IMR-90 (cell line): ENCODE data around the gene PRXL2B. TPM values are rescaled to one million over a fixed set of nuclear protein-coding genes. Genes with fewer than 3 reads are reported as not detected.

Experiments
- ATAC-seq: fragments of 200-7000 bp; cut with Tn5 transposase; 2 replicates; pipeline ENCODE4 v1.9.1; 2020; ENCODE audit warnings: low read depth, mild to moderate bottlenecking, moderate library complexity
- BruUV-seq: library from RNA; stranded (reverse); fragments of 400-500 nt; replicated peaks from 2 replicates; lab custom pipeline; 2021; lab: Mats Ljungman, UMichigan
- CTCF ChIA-PET: fragments of 300-600 bp; formaldehyde crosslinking; extraction: SDS; loops from one replicate; lab custom pipeline; 2021; ENCODE audit warnings: antibody characterized with exemption; lab: Yijun Ruan, JAX
- POLR2A ChIA-PET: fragments of 300-600 bp; sonication (Branson Sonifier 250); formaldehyde crosslinking; loops from one replicate; lab custom pipeline; 2022; ENCODE audit warnings: antibody characterized with exemption; ENCODE audit not compliant: unreplicated experiment; lab: Charles Lee
- DNase-seq: peaks from one replicate; pipeline ENCODE4 v3.0.0; 2013
- H2AFZ ChIP-seq: replicated peaks from 2 replicates; pipeline ENCODE3; 2013; ENCODE audit warnings: low read length, mild to moderate bottlenecking; ENCODE audit not compliant: poor library complexity
- H2AK5ac ChIP-seq: 2 replicates; pipeline ENCODE4 v1.6.1; 2013; ENCODE audit warnings: low read depth, low read length, inconsistent platforms
- H2AK9ac ChIP-seq: replicated peaks from 2 replicates; pipeline ENCODE3; 2013; ENCODE audit warnings: mild to moderate bottlenecking, low read depth, low read length, moderate library complexity; ENCODE audit not compliant: poor library complexity
- H2BK120ac ChIP-seq: 2 replicates; pipeline ENCODE4 v1.6.1; 2013; ENCODE audit warnings: low read depth, low read length, inconsistent platforms
- H2BK15ac ChIP-seq: 3 replicates; pipeline ENCODE4 v1.6.1; 2013; ENCODE audit warnings: low read depth, low read length, inconsistent platforms
- H2BK20ac ChIP-seq: 2 replicates; pipeline ENCODE4 v1.6.1; 2013; ENCODE audit warnings: low read depth, mild to moderate bottlenecking, inconsistent platforms, low read length, moderate library complexity
- H2BK5ac ChIP-seq: 2 replicates; pipeline ENCODE4 v1.6.1; 2013; ENCODE audit warnings: mild to moderate bottlenecking, low read depth, low read length, inconsistent platforms; ENCODE audit not compliant: poor library complexity, severe bottlenecking
- H3K14ac ChIP-seq: replicated peaks from 2 replicates; pipeline ENCODE4 v1.6.1; 2013; ENCODE audit warnings: low read depth, low read length, inconsistent platforms
- H3K18ac ChIP-seq: 2 replicates; pipeline ENCODE4 v1.6.1; 2013; ENCODE audit warnings: low read depth, low read length, control low read depth
- H3K23ac ChIP-seq: 2 replicates; pipeline ENCODE4 v1.6.1; 2013; ENCODE audit warnings: low read depth, low read length, inconsistent platforms
- H3K27ac ChIP-seq: 2 replicates; pipeline ENCODE4 v1.5.1; 2013; ENCODE audit warnings: mild to moderate bottlenecking, control low read depth, low read length; ENCODE audit not compliant: insufficient read depth
- H3K27me3 ChIP-seq: 2 replicates; pipeline ENCODE4 v1.6.1; 2013; ENCODE audit warnings: low read length; ENCODE audit not compliant: control insufficient read depth, insufficient read depth
- H3K36me3 ChIP-seq: 2 replicates; pipeline ENCODE4 v1.6.1; 2013; ENCODE audit warnings: low read length, mixed read lengths; ENCODE audit not compliant: control insufficient read depth, insufficient read depth
- H3K4ac ChIP-seq: 2 replicates; pipeline ENCODE4 v1.6.1; 2013; ENCODE audit warnings: low read depth, low read length, inconsistent platforms
- H3K4me1 ChIP-seq: 2 replicates; pipeline ENCODE4 v1.6.1; 2013; ENCODE audit warnings: low read length, mixed read lengths; ENCODE audit not compliant: control insufficient read depth, insufficient read depth
- H3K4me2 ChIP-seq: 2 replicates; pipeline ENCODE4 v1.6.1; 2013; ENCODE audit warnings: low read depth, mild to moderate bottlenecking, control low read depth, low read length, moderate library complexity
- H3K4me3 ChIP-seq: 2 replicates; pipeline ENCODE4 v1.5.1; 2013; ENCODE audit warnings: low read depth, mild to moderate bottlenecking, control low read depth, low read length, moderate library complexity; ENCODE audit not compliant: insufficient read depth
- H3K56ac ChIP-seq: 2 replicates; pipeline ENCODE4 v1.6.1; 2013; ENCODE audit warnings: low read length, inconsistent platforms; ENCODE audit not compliant: insufficient read depth; ENCODE audit errors: extremely low read depth
- H3K79me1 ChIP-seq, 2 experiments: 2 replicates each; pipeline ENCODE4 v1.6.1; 2013; ENCODE audit warnings: low read length in 2 of 2, inconsistent platforms in 1 of 2, low read depth in 1 of 2
- H3K9ac ChIP-seq: 2 replicates; pipeline ENCODE4 v1.6.1; 2013; ENCODE audit warnings: low read depth, low read length, control low read depth
- H3K9me1 ChIP-seq: 2 replicates; pipeline ENCODE4 v1.6.1; 2013; ENCODE audit warnings: low read length, inconsistent platforms; ENCODE audit not compliant: insufficient read depth
- H3K9me3 ChIP-seq: 2 replicates; pipeline ENCODE4 v1.6.1; 2013; ENCODE audit warnings: low read length; ENCODE audit not compliant: control insufficient read depth, insufficient read depth
- H4K20me1 ChIP-seq: 2 replicates; pipeline ENCODE4 v1.6.1; 2013; ENCODE audit warnings: low read length, inconsistent platforms; ENCODE audit not compliant: insufficient read depth
- H4K5ac ChIP-seq: 2 replicates; pipeline ENCODE4 v1.6.1; 2013; ENCODE audit warnings: mild to moderate bottlenecking, low read depth, low read length, control low read depth
- H4K8ac ChIP-seq, 2 experiments: 2 replicates each; pipeline ENCODE4 v1.6.1; 2013; ENCODE audit warnings: low read depth in 2 of 2, low read length in 2 of 2, control low read depth in 1 of 2, inconsistent platforms in 1 of 2
- H4K91ac ChIP-seq: 2 replicates; pipeline ENCODE4 v1.6.1; 2013; ENCODE audit warnings: low read depth, low read length, inconsistent platforms; ENCODE audit not compliant: insufficient read depth
- CEBPB ChIP-seq: IDR thresholded peaks from 2 replicates; pipeline ENCODE4 v1.6.1; 2012; ENCODE audit warnings: low read depth, low read length, improper control_type of control experiment
- CHD1 ChIP-seq: IDR thresholded peaks from 2 replicates; pipeline ENCODE4 v1.6.1; 2012; ENCODE audit warnings: low read depth, low read length, improper control_type of control experiment
- MAFK ChIP-seq: IDR thresholded peaks from 2 replicates; pipeline ENCODE4 v1.6.1; 2012; ENCODE audit warnings: low read depth, low read length, improper control_type of control experiment
- MAZ ChIP-seq: IDR thresholded peaks from 2 replicates; pipeline ENCODE4 v1.6.1; 2012; ENCODE audit warnings: low read depth, mild to moderate bottlenecking, low read length, improper control_type of control experiment, moderate library complexity, borderline replicate concordance
- RAD21 ChIP-seq: IDR thresholded peaks from 2 replicates; pipeline ENCODE4 v1.6.1; 2012; ENCODE audit warnings: low read length, improper control_type of control experiment
- RFX5 ChIP-seq: IDR thresholded peaks from 2 replicates; pipeline ENCODE4 v1.8.0; 2012; ENCODE audit warnings: low read depth, mild to moderate bottlenecking, low read length, moderate library complexity
- SMC3 ChIP-seq: fragments of 150-350 bp; IDR thresholded peaks from 2 replicates; pipeline ENCODE4 v1.6.1; 2016; ENCODE audit warnings: low read depth, mild to moderate bottlenecking, antibody characterized with exemption, low read length, moderate library complexity
- WGBS, 2 experiments: methylation state at CpG; one replicate each; pipeline versions ENCODE4 v1.1.5 to v1.1.7; 2013; ENCODE audit warnings: missing lambda C conversion rate in 2 of 2; ENCODE audit not compliant: insufficient read length in 1 of 2; ENCODE audit errors: extremely low coverage in 2 of 2; 5-methylcytosine and 5-hydroxymethylcytosine counted together
- dilution Hi-C: fragments of 300-500 bp; cut with HindIII; formaldehyde crosslinking; loops from one replicate; pipeline ENCODE4 v1.14.3; 2018; ENCODE audit warnings: low sequenced_read_pairs; ENCODE audit not compliant: unreplicated experiment
- in situ Hi-C: fragments of 300-500 bp; cut with MboI; formaldehyde crosslinking; loops from 3 replicates; pipeline ENCODE4 v1.14.3; 2019; ENCODE audit warnings: low sequenced_read_pairs, inconsistent platforms, mixed read lengths
- intact Hi-C: fragments of 100-400 bp; cut with micrococcal nuclease; formaldehyde crosslinking; loops from 2 replicates; pipeline ENCODE4 v1.10.0; 2022
- polyA plus RNA-seq, 3 experiments: library from polyadenylated mRNA; depleted of rRNA; stranded (reverse); fragments of >200 nt; gene quantifications; 2 replicates each; pipeline ENCODE4 v1.2.3, GENCODE V29; 2012; ENCODE audit warnings: low replicate concordance in 1 of 3
- total RNA-seq: library from RNA; depleted of rRNA; stranded (reverse); fragments of >200 nt; gene quantifications from 2 replicates; pipeline ENCODE4 v1.2.3, GENCODE V29; 2012

Gene PRXL2B
- total and polyA plus RNA-seq, 2 of the 4 experiments (the other 2 are of a cell fraction): 10.9 to 22.3 TPM

- Histone ChIP-seq H3K4ac (no peak overlapping the region), H3K36me3 (peaks cover 2% of the 10 kb centered on the region; the same call in 1 of the 2 replicates), H2BK15ac (no peak overlapping the region), H3K27ac (no peak overlapping the region), H4K91ac (no peak overlapping the region), H3K27me3 (no peaks in the 10 kb centered on the region; the same call in 1 of the 2 replicates), H3K18ac (no peak overlapping the region), H3K56ac (no peak overlapping the region), H2BK5ac (no peak overlapping the region), H3K4me3 (no peak overlapping the region), H3K9me1 (no peaks in the 10 kb centered on the region), H4K5ac (no peak overlapping the region), H2AFZ (peak overlapping the region; percentile 51), H4K20me1 (no peaks in the 10 kb centered on the region), H3K79me1 (no peaks in the 10 kb centered on the region), H3K14ac (no peak overlapping the region), H2BK20ac (no peak overlapping the region), H2BK120ac (no peak overlapping the region), H2AK9ac (no peak overlapping the region), H2AK5ac (no peak overlapping the region), H3K4me1 (no peaks in the 10 kb centered on the region; the same call in 1 of the 2 replicates), H3K9ac (no peak overlapping the region), H4K8ac (no peak overlapping the region), H3K4me2 (no peak overlapping the region), H3K23ac (no peak overlapping the region), H3K9me3 (no peaks in the 10 kb centered on the region)
- intact Hi-C loops: no loop called here
- dilution Hi-C loops: no loop called here
- ChIA-PET POLR2A (no interaction called here), CTCF (no interaction called here)
- in situ Hi-C loops: no loop called here
- 56% methylated on average over 11 of the region's 26 CpGs; no CpG with 5 or more reads in 1 of the 2 experiments for WGBS, 2 experiments
- TF ChIP-seq MAZ: no peak
- no peak for TF ChIP-seq RFX5
- no peak for TF ChIP-seq CHD1
- no peak for TF ChIP-seq RAD21
- no peak for TF ChIP-seq CEBPB
- no peak for TF ChIP-seq SMC3
- TF ChIP-seq MAFK: no peak
- no peak for DNase-seq
- no TSS peak for BruUV-seq
- ATAC-seq: no peak
These were observed 6.8 kb downstream of the PRXL2B start for GRCh38 chr1:2593251-2593878.
